Skeletal muscle tissue (tissue), 4 donors: ENCODE results near the gene NECTIN4. TPM values are rescaled to one million over a fixed set of nuclear protein-coding genes. Genes with fewer than 3 reads are reported as not detected.

ENCODE experiments used
- H3K27ac ChIP-seq: one replicate; pipeline ENCODE4 v1.7.0; 2013; ENCODE audit warnings: mild to moderate bottlenecking, low read depth, low read length, inconsistent platforms
- H3K27me3 ChIP-seq, 3 donors: one replicate each; pipeline ENCODE4 v1.7.0; 2013; ENCODE audit warnings: low read length in 3 of 3; ENCODE audit not compliant: control insufficient read depth in 3 of 3, insufficient read depth in 3 of 3
- H3K36me3 ChIP-seq, 3 donors: one replicate each; pipeline ENCODE4 v1.7.0; 2013; ENCODE audit warnings: low read length in 3 of 3; ENCODE audit not compliant: control insufficient read depth in 3 of 3, insufficient read depth in 3 of 3
- H3K4me1 ChIP-seq, 3 donors: one replicate each; pipeline ENCODE4 v1.7.0; 2013; ENCODE audit warnings: low read length in 3 of 3, mild to moderate bottlenecking in 3 of 3; ENCODE audit not compliant: control insufficient read depth in 3 of 3, insufficient read depth in 3 of 3
- H3K4me3 ChIP-seq, 3 donors: one replicate each; pipeline ENCODE4 v1.7.0; 2013; ENCODE audit warnings: low read length in 3 of 3
- H3K9ac ChIP-seq, 3 donors: one replicate each; pipeline ENCODE4 v1.7.0; 2013; ENCODE audit warnings: low read length in 3 of 3, mild to moderate bottlenecking in 3 of 3, moderate library complexity in 2 of 3, low read depth in 1 of 3
- H3K9me3 ChIP-seq, 3 donors: one replicate each; pipeline ENCODE4 v1.7.0; 2013; ENCODE audit warnings: low read length in 3 of 3; ENCODE audit not compliant: control insufficient read depth in 3 of 3
- total RNA-seq: library from RNA; depleted of rRNA; stranded (reverse); fragments of >200 nt; gene quantifications from one replicate; pipeline ENCODE4 v1.2.3, GENCODE V29; 2014
- donor health status: Osteomylitis.

Gene NECTIN4
- total RNA-seq, 1 donor from 2014 or later, result not detected

DNA sequence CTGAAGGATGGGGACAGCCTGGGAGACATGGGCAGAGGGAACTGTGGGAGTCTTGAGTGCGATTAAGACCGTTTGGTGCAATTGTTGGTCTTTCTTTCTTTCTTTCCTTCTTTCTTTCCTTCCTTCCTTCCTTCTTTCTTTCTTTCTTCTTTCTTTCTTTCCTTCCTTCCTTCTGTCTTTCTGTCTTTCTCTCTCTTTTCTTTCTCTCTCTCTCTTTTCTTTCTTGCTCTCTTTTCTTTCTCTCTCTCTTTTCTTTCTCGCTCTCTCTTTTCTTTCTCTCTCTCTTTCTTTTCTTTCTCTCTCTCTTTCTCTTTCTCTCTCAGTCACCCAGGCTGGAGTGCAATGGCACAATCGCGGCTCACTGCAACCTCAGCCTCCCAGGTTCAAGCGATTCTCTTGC, 5.9 kb upstream of the NECTIN4 start:
- Histone ChIP-seq H3K9ac (no peak overlapping the region), H3K4me3 (no peak overlapping the region), H3K4me1 (peaks cover 17 to 30% (median 19%) of the 10 kb centered on the region in 3 donors), H3K27me3 (no peaks in the 10 kb centered on the region), H3K9me3 (no peaks in the 10 kb centered on the region), H3K27ac (no peak overlapping the region), H3K36me3 (peaks cover 3 to 9% (median 5%) of the 10 kb centered on the region in 3 donors)

- Histone ChIP-seq H3K9me3 (no peaks in the 10 kb centered on the region), H3K27ac (no peak overlapping the region), H3K27me3 (no peaks in the 10 kb centered on the region), H3K36me3 (peaks cover 0 to 2% (median 0%) of the 10 kb centered on the region in 3 donors), H3K4me3 (no peak overlapping the region), H3K9ac (no peak overlapping the region), H3K4me1 (peaks cover 16 to 25% (median 17%) of the 10 kb centered on the region in 3 donors)
Observed at GRCh38 chr1:161094481-161094880, 5.1 kb upstream of the NECTIN4 start.

- Histone ChIP-seq H3K9me3 (no peaks in the 10 kb centered on the region), H3K4me3 (no peak overlapping the region), H3K9ac (no peak overlapping the region), H3K27ac (no peak overlapping the region), H3K4me1 (peaks cover 5 to 14% (median 8%) of the 10 kb centered on the region in 3 donors), H3K27me3 (no peaks in the 10 kb centered on the region), H3K36me3 (no peaks in the 10 kb centered on the region)
Observed at GRCh38 chr1:161092621-161093028, 3.3 kb upstream of the NECTIN4 start.

GRCh38 chr1:161091796-161092507, 2.6 kb upstream of the NECTIN4 start:
- H3K36me3 ChIP-seq, result no peaks in the 10 kb centered on the region
- no peak overlapping the region for H3K4me3 ChIP-seq
- no peak overlapping the region for H3K27ac ChIP-seq
- no peaks in the 10 kb centered on the region for H3K27me3 ChIP-seq
- H3K9ac ChIP-seq, result no peak overlapping the region
- no peaks in the 10 kb centered on the region for H3K9me3 ChIP-seq
- H3K4me1 ChIP-seq, result peaks cover under 1 to 7% (median 3%) of the 10 kb centered on the region in 3 donors

DNA sequence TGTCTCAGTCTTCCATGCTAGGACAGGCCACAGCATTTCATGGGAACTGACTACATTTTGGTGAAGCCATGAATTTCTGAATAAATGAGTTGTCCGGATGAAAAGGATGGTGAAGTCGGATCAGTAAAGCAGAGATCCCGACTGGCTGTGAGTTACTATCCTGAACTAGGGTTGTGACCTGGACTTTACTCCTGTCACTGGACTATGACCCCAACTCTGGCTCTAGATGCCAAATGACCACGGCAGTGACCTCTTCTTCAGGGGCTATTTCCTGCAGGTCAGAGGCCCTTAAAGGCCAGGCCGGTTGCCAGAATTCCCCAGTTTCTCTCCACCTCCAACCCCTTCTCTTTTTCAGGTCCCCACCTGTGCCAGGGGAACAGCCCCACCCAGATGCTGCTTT, 1.7 kb upstream of the NECTIN4 start:
- Histone ChIP-seq H3K4me3 (no peak overlapping the region), H3K4me1 (peaks cover 0 to 4% (median 0%) of the 10 kb centered on the region in 3 donors), H3K9me3 (no peaks in the 10 kb centered on the region), H3K27ac (no peak overlapping the region), H3K36me3 (no peaks in the 10 kb centered on the region), H3K9ac (no peak overlapping the region), H3K27me3 (no peaks in the 10 kb centered on the region)

DNA sequence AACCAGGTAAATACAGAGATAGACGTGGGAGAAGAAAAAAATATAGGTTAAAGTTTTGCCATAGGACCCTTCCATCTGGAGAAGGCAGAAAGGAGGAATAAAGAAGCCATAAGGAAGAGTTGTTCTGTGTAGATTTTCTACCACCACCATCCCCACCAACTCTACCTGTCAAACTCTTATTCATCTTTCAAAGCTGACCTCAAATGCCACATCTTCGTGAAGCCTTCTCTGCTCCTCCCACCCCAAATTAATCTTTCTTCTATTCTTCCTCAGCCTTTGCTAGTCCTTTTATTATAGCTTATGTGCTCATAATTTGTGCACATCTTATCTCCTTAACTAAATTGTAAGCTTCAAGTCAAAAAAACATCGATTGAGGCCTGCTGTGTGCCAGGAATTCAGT, 1.3 kb upstream of the NECTIN4 start:
- H3K4me1 ChIP-seq, result peaks cover 0 to 4% (median 0%) of the 10 kb centered on the region in 3 donors
- no peak overlapping the region for H3K27ac ChIP-seq
- no peaks in the 10 kb centered on the region for H3K9me3 ChIP-seq
- no peaks in the 10 kb centered on the region for H3K27me3 ChIP-seq
- H3K9ac ChIP-seq, result no peak overlapping the region
- H3K4me3 ChIP-seq, result no peak overlapping the region
- no peaks in the 10 kb centered on the region for H3K36me3 ChIP-seq

DNA sequence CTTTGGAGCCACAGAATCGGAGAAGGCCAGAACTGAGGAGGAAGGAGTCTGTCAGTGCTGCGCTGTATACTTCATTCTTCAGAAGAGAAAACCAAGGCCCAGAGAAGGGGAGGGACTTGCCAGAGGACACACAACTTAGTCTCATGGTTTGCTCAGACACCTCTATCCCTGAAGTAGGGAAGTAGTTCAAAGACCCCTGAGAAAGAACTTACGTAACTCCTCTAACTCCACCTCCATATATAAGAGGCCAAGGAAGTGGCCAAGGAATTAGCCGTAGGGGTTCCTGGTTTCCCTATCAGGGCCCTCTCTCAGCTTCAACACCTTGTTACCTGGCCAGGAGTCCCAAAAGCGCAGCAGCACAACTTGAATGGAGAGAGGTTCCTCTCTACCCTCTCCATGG, 580 bp upstream of the NECTIN4 start:
- Histone ChIP-seq H3K4me1 (peaks cover 0 to 4% (median 0%) of the 10 kb centered on the region in 3 donors), H3K27me3 (no peaks in the 10 kb centered on the region), H3K36me3 (no peaks in the 10 kb centered on the region), H3K27ac (no peak overlapping the region), H3K4me3 (no peak overlapping the region), H3K9me3 (no peaks in the 10 kb centered on the region), H3K9ac (no peak overlapping the region)

GRCh38 chr1:161088587-161089110, 709 bp downstream of the NECTIN4 start:
- no peaks in the 10 kb centered on the region for H3K9me3 ChIP-seq
- H3K4me1 ChIP-seq, result peaks cover 0 to 5% (median 0%) of the 10 kb centered on the region in 3 donors
- H3K27ac ChIP-seq, result no peak overlapping the region
- H3K27me3 ChIP-seq, result no peaks in the 10 kb centered on the region
- no peaks in the 10 kb centered on the region for H3K36me3 ChIP-seq
- no peak overlapping the region for H3K9ac ChIP-seq
- H3K4me3 ChIP-seq, result no peak overlapping the region

DNA sequence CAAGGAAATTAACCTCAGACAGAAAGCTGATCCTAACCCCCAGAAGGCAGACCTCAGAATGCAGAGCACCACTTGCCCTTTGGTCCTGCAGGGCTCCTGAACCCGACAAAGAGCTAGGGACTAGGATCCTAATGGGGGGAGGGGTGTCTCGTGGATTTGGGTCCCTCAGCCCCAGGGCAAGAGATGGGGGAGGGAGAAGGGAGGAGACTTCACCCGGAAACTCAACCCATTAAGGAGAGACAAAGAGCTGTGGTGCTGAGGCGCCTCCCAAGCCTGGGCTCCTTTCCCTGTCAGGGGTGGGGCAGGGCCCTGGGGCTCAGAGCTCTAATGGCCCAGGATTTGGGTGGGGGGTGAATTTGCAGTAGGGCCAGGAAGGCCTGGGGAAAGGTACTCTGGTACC, 2.9 kb downstream of the NECTIN4 start:
- no peaks in the 10 kb centered on the region for H3K27me3 ChIP-seq
- no peak overlapping the region for H3K27ac ChIP-seq
- H3K36me3 ChIP-seq, result no peaks in the 10 kb centered on the region

DNA sequence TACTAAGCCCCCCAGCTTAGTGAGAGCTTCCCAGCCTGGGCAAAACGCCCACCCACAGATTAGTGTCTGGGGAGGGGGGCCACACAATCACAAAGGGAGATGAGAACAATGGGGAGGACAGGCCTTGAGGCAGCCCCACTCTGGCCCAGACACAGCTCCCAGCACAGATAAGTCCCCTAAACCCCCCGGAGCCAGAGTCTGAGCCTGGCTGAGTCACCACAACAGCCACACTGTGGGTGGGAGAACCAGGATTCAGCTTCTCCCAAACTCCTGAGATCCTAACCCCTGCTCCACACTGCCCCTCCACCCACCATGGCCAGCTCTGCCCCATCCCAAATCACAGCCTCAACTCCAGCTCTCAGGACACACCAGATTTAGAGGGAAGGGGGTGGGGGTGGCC, 4.2 kb downstream of the NECTIN4 start:
- no peak overlapping the region for H3K4me3 ChIP-seq
- H3K27ac ChIP-seq, result no peak overlapping the region
- H3K36me3 ChIP-seq, result no peaks in the 10 kb centered on the region
- H3K4me1 ChIP-seq, result peaks cover 0 to 12% (median 4%) of the 10 kb centered on the region in 3 donors
- H3K27me3 ChIP-seq, result no peaks in the 10 kb centered on the region
- H3K9ac ChIP-seq, result no peak overlapping the region
- H3K9me3 ChIP-seq, result no peaks in the 10 kb centered on the region

More for the DNA sequence above, 2.9 kb downstream of the NECTIN4 start:
- H3K9ac ChIP-seq, result no peak overlapping the region
- H3K4me1 ChIP-seq, result peaks cover 0 to 12% (median 4%) of the 10 kb centered on the region in 3 donors
- no peak overlapping the region for H3K4me3 ChIP-seq
- H3K9me3 ChIP-seq, result no peaks in the 10 kb centered on the region
